Osteoblast (primary cell): ENCODE results near the gene FAT1. TPM values are rescaled to one million over a fixed set of nuclear protein-coding genes. Genes with fewer than 3 reads are reported as not detected.

Experiments
- DNase-seq: peaks from one replicate; pipeline ENCODE4 v3.0.0; 2011; ENCODE audit warnings: low spot score, mixed read lengths; ENCODE audit not compliant: insufficient read length; ENCODE audit errors: missing footprints
- H2AFZ ChIP-seq: 2 replicates; pipeline ENCODE4 v1.6.0; 2011; ENCODE audit warnings: mild to moderate bottlenecking, low read length
- H3K27ac ChIP-seq: 2 replicates; pipeline ENCODE4 v1.5.1; 2011; ENCODE audit warnings: mild to moderate bottlenecking, low read depth, low read length, moderate library complexity
- H3K27me3 ChIP-seq: 2 replicates; pipeline ENCODE4 v1.6.0; 2012; ENCODE audit warnings: mild to moderate bottlenecking, control low read depth, inconsistent platforms, low read length, moderate library complexity; ENCODE audit not compliant: insufficient read depth
- H3K36me3 ChIP-seq: 2 replicates; pipeline ENCODE4 v1.5.1; 2011; ENCODE audit warnings: mild to moderate bottlenecking, low read length, control low read depth, moderate library complexity; ENCODE audit not compliant: insufficient read depth
- H3K4me1 ChIP-seq: 2 replicates; pipeline ENCODE4 v1.5.1; 2011; ENCODE audit warnings: mild to moderate bottlenecking, low read length, control low read depth, moderate library complexity; ENCODE audit not compliant: insufficient read depth
- H3K4me2 ChIP-seq: 2 replicates; pipeline ENCODE4 v1.6.0; 2011; ENCODE audit warnings: mild to moderate bottlenecking, low read length; ENCODE audit not compliant: insufficient read depth
- H3K4me3 ChIP-seq: fragments of 200-600 bp; sonication (generic); 3 replicates; pipeline ENCODE4 v1.5.1; 2012; ENCODE audit warnings: mild to moderate bottlenecking, low read length, inconsistent platforms; ENCODE audit not compliant: insufficient read depth
- H3K79me2 ChIP-seq: 2 replicates; pipeline ENCODE4 v1.6.0; 2012; ENCODE audit warnings: mild to moderate bottlenecking, low read length, control low read depth, inconsistent platforms; ENCODE audit not compliant: insufficient read depth
- H3K9me3 ChIP-seq: 2 replicates; pipeline ENCODE4 v1.5.1; 2011; ENCODE audit warnings: low read depth, low read length, control low read depth
- H4K20me1 ChIP-seq: 2 replicates; pipeline ENCODE4 v1.6.0; 2012; ENCODE audit warnings: mild to moderate bottlenecking, low read length, control low read depth; ENCODE audit not compliant: insufficient read depth
- CTCF ChIP-seq: IDR thresholded peaks from 2 replicates; pipeline ENCODE4 v1.5.1; 2011; ENCODE audit warnings: mild to moderate bottlenecking, low read depth, low read length, moderate library complexity; ENCODE audit errors: extremely low read depth
- total RNA-seq: library from RNA; depleted of rRNA; stranded (reverse); fragments of >200 nt; gene quantifications from 2 replicates; pipeline ENCODE4 v1.2.3, GENCODE V29; 2012

Gene FAT1
- total RNA-seq, 1 donor, result 522 TPM

GRCh38 chr4:186599483-186599882 is 124.2 kb downstream of the FAT1 start:
- Histone ChIP-seq H2AFZ (no peak overlapping the region), H3K4me3 (no peak overlapping the region), H3K4me1 (no peaks in the 10 kb centered on the region), H3K36me3 (peaks cover 90% of the 10 kb centered on the region), H3K4me2 (no peak overlapping the region), H4K20me1 (peaks cover 17% of the 10 kb centered on the region), H3K79me2 (peaks cover 35% of the 10 kb centered on the region), H3K9me3 (no peaks in the 10 kb centered on the region), H3K27me3 (no peaks in the 10 kb centered on the region), H3K27ac (no peak overlapping the region)
- DNase-seq, result no peak
- no peak for TF ChIP-seq CTCF

- H3K79me2 ChIP-seq, result peaks cover 35% of the 10 kb centered on the region
- H2AFZ ChIP-seq, result no peak overlapping the region
- H3K4me3 ChIP-seq, result no peak overlapping the region
- H3K36me3 ChIP-seq, result peaks cover 82% of the 10 kb centered on the region
- peaks cover 17% of the 10 kb centered on the region for H4K20me1 ChIP-seq
- no peaks in the 10 kb centered on the region for H3K4me1 ChIP-seq
- no peak for TF ChIP-seq CTCF
- H3K4me2 ChIP-seq, result no peak overlapping the region
- H3K9me3 ChIP-seq, result no peaks in the 10 kb centered on the region
- DNase-seq, result no peak
- no peaks in the 10 kb centered on the region for H3K27me3 ChIP-seq
- H3K27ac ChIP-seq, result no peak overlapping the region
Observed at GRCh38 chr4:186598686-186599085, 125.0 kb downstream of the FAT1 start.

- no peak overlapping the region for H3K27ac ChIP-seq
- DNase-seq, result no peak
- no peak overlapping the region for H3K4me3 ChIP-seq
- peaks cover 19% of the 10 kb centered on the region for H4K20me1 ChIP-seq
- no peak overlapping the region for H2AFZ ChIP-seq
- no peaks in the 10 kb centered on the region for H3K9me3 ChIP-seq
- H3K27me3 ChIP-seq, result no peaks in the 10 kb centered on the region
- no peak for TF ChIP-seq CTCF
- peaks cover 82% of the 10 kb centered on the region for H3K36me3 ChIP-seq
- no peak overlapping the region for H3K4me2 ChIP-seq
- H3K4me1 ChIP-seq, result no peaks in the 10 kb centered on the region
- peaks cover 36% of the 10 kb centered on the region for H3K79me2 ChIP-seq
Observed at GRCh38 chr4:186596850-186597390, 126.7 kb downstream of the FAT1 start.

- TF ChIP-seq CTCF, result no peak
- DNase-seq, result no peak
- no peak overlapping the region for H2AFZ ChIP-seq
- peaks cover 40% of the 10 kb centered on the region for H3K79me2 ChIP-seq
- H3K27ac ChIP-seq, result no peak overlapping the region
- H3K4me1 ChIP-seq, result no peaks in the 10 kb centered on the region
- no peaks in the 10 kb centered on the region for H3K9me3 ChIP-seq
- peaks cover 19% of the 10 kb centered on the region for H4K20me1 ChIP-seq
- peaks cover 86% of the 10 kb centered on the region for H3K36me3 ChIP-seq
- no peak overlapping the region for H3K4me3 ChIP-seq
- no peak overlapping the region for H3K4me2 ChIP-seq
- no peaks in the 10 kb centered on the region for H3K27me3 ChIP-seq
Observed at GRCh38 chr4:186596346-186596745, 127.3 kb downstream of the FAT1 start.
